ENCODE results near the gene NPTXR. TPM values are rescaled to one million over a fixed set of nuclear protein-coding genes. Genes with fewer than 3 reads are reported as not detected.

The NPTXR gene
- total RNA-seq, 1 experiment from 2014 or later: 10.4 TPM

GRCh38 chr22:38834215-38834953 lies 9.4 kb downstream of the NPTXR start:
- ChIA-PET CTCF (interaction anchor here (0.5 to 6.7 kb wide), 6 partner anchors 10 to 976 kb away, joined by 3 to 50 read pairs (median 4); partner anchors contain the start of gene NPTXR), POLR2A (interaction anchor here (0.7 kb wide), 1 partner anchor 637 kb away, joined by 5 read pairs; no protein-coding TSS in a partner anchor)
- Mint-ChIP-seq H3K9me3 (no peaks in the 10 kb centered on the region), H3K4me3 (no peak overlapping the region), H3K4me1 (peaks cover 17% of the 10 kb centered on the region), H3K27me3 (ENCODE audit: low read depth) (no peaks in the 10 kb centered on the region), H3K27ac (no peak overlapping the region), H3K36me3 (no peaks in the 10 kb centered on the region)
- TF ChIP-seq CBFB (CRISPR knock-in tag; IDR thresholded peaks at IDR 0.05; ENCODE audit: low read depth) (no peak), NR1H2 (CRISPR knock-in tag; IDR thresholded peaks at IDR 0.05) (no peak), ATF1 (CRISPR knock-in tag; IDR thresholded peaks at IDR 0.05) (no peak)
- DNase-seq (ENCODE audit: low spot score): no peak
- ATAC-seq: no peak

DNA sequence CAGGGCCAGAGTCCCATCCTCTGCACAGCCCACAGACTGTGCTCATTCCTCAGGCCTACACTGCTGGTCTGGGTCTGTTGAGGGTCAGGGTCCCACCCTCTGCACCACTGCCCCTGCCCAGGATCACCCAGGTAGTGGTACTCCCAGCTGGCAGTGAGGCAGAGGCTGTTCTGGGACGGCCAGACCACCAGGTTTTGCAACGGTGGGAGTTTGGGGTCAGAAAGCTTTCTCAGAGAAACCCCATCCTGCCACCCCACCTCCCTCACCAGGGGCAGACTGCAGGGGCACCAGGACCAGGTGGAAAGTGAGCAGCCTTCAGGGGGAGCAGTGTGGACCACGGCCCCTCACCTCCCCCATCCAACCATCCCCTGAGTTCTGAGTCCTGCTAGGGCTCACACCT lies 10.8 kb downstream of the NPTXR start:
- Mint-ChIP-seq H3K27ac (no peak overlapping the region), H3K9me3 (no peaks in the 10 kb centered on the region), H3K27me3 (ENCODE audit: low read depth) (no peaks in the 10 kb centered on the region), H3K36me3 (no peaks in the 10 kb centered on the region), H3K4me1 (peaks cover 20% of the 10 kb centered on the region), H3K4me3 (no peak overlapping the region)
- DNase-seq (ENCODE audit: low spot score) (no peak), ATAC-seq (no peak)
- ChIA-PET CTCF (interaction anchor here (1.6 to 2.0 kb wide), 2 partner anchors 27 to 64 kb away, joined by 3 to 6 read pairs; no protein-coding TSS in a partner anchor), POLR2A (no interaction called here)
- TF ChIP-seq ATF2 (CRISPR knock-in tag; IDR thresholded peaks at IDR 0.05; ENCODE audit: borderline replicate concordance, low read depth): no peak
- TF ChIP-seq ZNF512 (CRISPR knock-in tag; IDR thresholded peaks at IDR 0.05; ENCODE audit: borderline replicate concordance): no peak
- no peak for TF ChIP-seq ZNF671 (CRISPR knock-in tag; IDR thresholded peaks at IDR 0.05)
- TF ChIP-seq TP53 (CRISPR knock-in tag; IDR thresholded peaks at IDR 0.05): no peak
- TF ChIP-seq ZMAT4 (CRISPR knock-in tag; IDR thresholded peaks at IDR 0.05): no peak
- no peak for TF ChIP-seq MYBL2 (CRISPR knock-in tag; IDR thresholded peaks at IDR 0.05)
- TF ChIP-seq NR2C2 (CRISPR knock-in tag; IDR thresholded peaks at IDR 0.05): no peak
- no peak for TF ChIP-seq FOXK1 (CRISPR knock-in tag; IDR thresholded peaks at IDR 0.05)

- ChIA-PET POLR2A (no interaction called here), CTCF (interaction anchor here (2.0 kb wide), 1 partner anchor 63 kb away, joined by 6 read pairs; no protein-coding TSS in a partner anchor)
- H3K36me3 Mint-ChIP-seq: no peaks in the 10 kb centered on the region
- peak; percentile 12 for DNase-seq (ENCODE audit: low spot score)
- TF ChIP-seq ZMAT4 (CRISPR knock-in tag; IDR thresholded peaks at IDR 0.05) (no peak), TCF7 (CRISPR knock-in tag; IDR thresholded peaks at IDR 0.05; ENCODE audit: low read depth) (no peak), NR1H2 (CRISPR knock-in tag; IDR thresholded peaks at IDR 0.05) (no peak), NFATC4 (CRISPR knock-in tag; IDR thresholded peaks at IDR 0.05) (no peak), E2F4 (CRISPR knock-in tag; IDR thresholded peaks at IDR 0.05; ENCODE audit: borderline replicate concordance, low read depth) (no peak), MXD4 (CRISPR knock-in tag; IDR thresholded peaks at IDR 0.05; ENCODE audit: borderline replicate concordance) (no peak), NFE2L1 (CRISPR knock-in tag; IDR thresholded peaks at IDR 0.05) (no peak)
- TF ChIP-seq, protein P1, sequence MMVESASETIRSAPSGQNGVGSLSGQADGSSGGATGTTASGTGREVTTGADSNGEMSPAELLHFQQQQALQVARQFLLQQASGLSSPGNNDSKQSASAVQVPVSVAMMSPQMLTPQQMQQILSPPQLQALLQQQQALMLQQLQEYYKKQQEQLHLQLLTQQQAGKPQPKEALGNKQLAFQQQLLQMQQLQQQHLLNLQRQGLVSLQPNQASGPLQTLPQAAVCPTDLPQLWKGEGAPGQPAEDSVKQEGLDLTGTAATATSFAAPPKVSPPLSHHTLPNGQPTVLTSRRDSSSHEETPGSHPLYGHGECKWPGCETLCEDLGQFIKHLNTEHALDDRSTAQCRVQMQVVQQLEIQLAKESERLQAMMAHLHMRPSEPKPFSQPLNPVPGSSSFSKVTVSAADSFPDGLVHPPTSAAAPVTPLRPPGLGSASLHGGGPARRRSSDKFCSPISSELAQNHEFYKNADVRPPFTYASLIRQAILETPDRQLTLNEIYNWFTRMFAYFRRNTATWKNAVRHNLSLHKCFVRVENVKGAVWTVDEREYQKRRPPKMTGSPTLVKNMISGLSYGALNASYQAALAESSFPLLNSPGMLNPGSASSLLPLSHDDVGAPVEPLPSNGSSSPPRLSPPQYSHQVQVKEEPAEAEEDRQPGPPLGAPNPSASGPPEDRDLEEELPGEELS (CRISPR knock-in tag; IDR thresholded peaks at IDR 0.05): no peak
- H3K27ac Mint-ChIP-seq: no peak overlapping the region
- H3K4me3 Mint-ChIP-seq: no peak overlapping the region
- peaks cover 18% of the 10 kb centered on the region for H3K4me1 Mint-ChIP-seq
- ATAC-seq: no peak
- no peaks in the 10 kb centered on the region for H3K9me3 Mint-ChIP-seq
- no peaks in the 10 kb centered on the region for H3K27me3 Mint-ChIP-seq (ENCODE audit: low read depth)
Measured at GRCh38 chr22:38832005-38832978, 11.5 kb downstream of the NPTXR start.

All from WTC11 (cell line).